Vagina (tissue), 2 donors: ENCODE measurements around the gene TNIP3. TPM values are rescaled to one million over a fixed set of nuclear protein-coding genes. Genes with fewer than 3 reads are reported as not detected.

Source experiments
- DNase-seq, 2 donors: peaks; one replicate each; pipeline ENCODE4 v3.0.0-alpha.2; 2017; ENCODE audit errors: extremely low spot score in 2 of 2
- H3K27ac ChIP-seq: fragments of 200-600 bp; sonication (generic); one replicate; pipeline ENCODE4 v1.5.1; 2019
- H3K27me3 ChIP-seq: fragments of 200-600 bp; sonication (generic); one replicate; pipeline ENCODE4 v1.5.1; 2019
- H3K36me3 ChIP-seq, 2 donors: fragments of 200-600 bp; sonication (generic); one replicate each; pipeline ENCODE4 v1.5.1; 2017 to 2019
- H3K4me1 ChIP-seq: fragments of 200-600 bp; sonication (generic); one replicate; pipeline ENCODE4 v1.5.1; 2019
- H3K4me3 ChIP-seq, 2 donors: fragments of 200-600 bp; sonication (generic); 1 replicate in 1 of 2; 2 replicates in 1 of 2; pipeline ENCODE4 v1.5.1; 2016 to 2019
- H3K9me3 ChIP-seq: fragments of 200-600 bp; sonication (generic); one replicate; pipeline ENCODE4 v1.5.1; 2019
- CTCF ChIP-seq, 3 experiments: fragments of 450-650 bp in 2 of 3; fragments of 200-600 bp in 1 of 3; sonication (generic) in 1 of 3; IDR thresholded peaks; one replicate each; pipeline ENCODE4 v1.5.1; 2017 to 2019; ENCODE audit warnings: antibody characterized with exemption in 3 of 3, mild to moderate bottlenecking in 2 of 3, moderate library complexity in 2 of 3
- POLR2A ChIP-seq, 2 donors: fragments of 450-650 bp; IDR thresholded peaks; one replicate each; pipeline ENCODE4 v1.6.1; 2017; ENCODE audit warnings: antibody characterized with exemption in 2 of 2, mild to moderate bottlenecking in 2 of 2, moderate library complexity in 2 of 2
- POLR2AphosphoS5 ChIP-seq, 2 donors: sonication (generic); formaldehyde crosslinking; IDR thresholded peaks; one replicate each; pipeline ENCODE4 v1.9.0; 2017; ENCODE audit warnings: antibody characterized with exemption in 2 of 2, mild to moderate bottlenecking in 2 of 2, low read depth in 1 of 2; ENCODE audit not compliant: insufficient read depth in 1 of 2
- intact Hi-C: fragments of 100-400 bp; cut with DNase I; formaldehyde crosslinking; loops from one replicate; pipeline ENCODE4 v1.15.1; 2023
- total RNA-seq: library from RNA; depleted of rRNA; stranded (reverse); fragments of >200 nt; gene quantifications from one replicate; pipeline ENCODE4 v1.2.3, GENCODE V29; 2016

The TNIP3 gene
- total RNA-seq, 1 donor from 2014 or later = not detected

GRCh38 chr4:121126449-121127006 is 37.6 kb downstream of the TNIP3 start:
- Histone ChIP-seq H3K27ac (no peak overlapping the region), H3K4me1 (no peaks in the 10 kb centered on the region), H3K4me3 (no peak overlapping the region), H3K36me3 (no peaks in the 10 kb centered on the region), H3K27me3 (no peaks in the 10 kb centered on the region), H3K9me3 (no peaks in the 10 kb centered on the region)
- TF ChIP-seq POLR2AphosphoS5 (IDR thresholded peaks at IDR 0.05; ENCODE audit: insufficient read depth in 1 of 2, low read depth in 1 of 2) = no peak
- TF ChIP-seq CTCF (IDR thresholded peaks at IDR 0.05) = no peak
- no peak for TF ChIP-seq POLR2A (IDR thresholded peaks at IDR 0.05)
- DNase-seq = no peak
- intact Hi-C loops = no loop called here

GRCh38 chr4:121125498-121125885 is 38.6 kb downstream of the TNIP3 start:
- H3K9me3 ChIP-seq = no peaks in the 10 kb centered on the region
- no peak for DNase-seq
- intact Hi-C loops = no loop called here
- H3K27me3 ChIP-seq = no peaks in the 10 kb centered on the region
- no peaks in the 10 kb centered on the region for H3K36me3 ChIP-seq
- H3K4me1 ChIP-seq = no peaks in the 10 kb centered on the region
- no peak overlapping the region for H3K4me3 ChIP-seq
- H3K27ac ChIP-seq = no peak overlapping the region
- no peak for TF ChIP-seq POLR2A (IDR thresholded peaks at IDR 0.05)
- TF ChIP-seq CTCF (IDR thresholded peaks at IDR 0.05) = no peak
- no peak for TF ChIP-seq POLR2AphosphoS5 (IDR thresholded peaks at IDR 0.05; ENCODE audit: insufficient read depth in 1 of 2, low read depth in 1 of 2)

DNA sequence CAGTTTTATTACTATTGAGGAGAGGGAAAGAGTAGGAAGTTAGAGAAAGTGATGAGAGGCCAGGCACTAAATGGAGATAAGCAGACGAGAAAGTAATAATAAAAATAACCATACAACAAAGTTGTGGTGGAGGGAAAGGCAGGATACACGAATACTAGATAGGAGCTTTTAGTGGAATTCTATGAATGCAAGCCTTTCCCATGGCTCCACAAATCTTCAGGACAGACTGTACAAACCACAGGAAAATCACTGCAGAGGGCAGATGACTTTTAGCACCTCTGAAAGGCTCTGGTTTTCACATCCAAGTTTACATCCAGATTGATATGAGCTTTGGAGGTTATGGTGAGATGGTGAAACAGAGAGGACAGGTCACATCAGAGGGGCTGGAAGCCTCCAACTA is 41.5 kb downstream of the TNIP3 start:
- Histone ChIP-seq H3K36me3 (no peaks in the 10 kb centered on the region), H3K9me3 (no peaks in the 10 kb centered on the region), H3K27ac (no peak overlapping the region), H3K27me3 (no peaks in the 10 kb centered on the region), H3K4me1 (no peaks in the 10 kb centered on the region), H3K4me3 (no peak overlapping the region)
- intact Hi-C loops = loop anchor here (5.0 kb wide), 1 partner anchor 1550 kb away; no protein-coding TSS in a partner anchor
- TF ChIP-seq POLR2AphosphoS5 (IDR thresholded peaks at IDR 0.05; ENCODE audit: insufficient read depth in 1 of 2, low read depth in 1 of 2) (no peak), CTCF (IDR thresholded peaks at IDR 0.05) (no peak), POLR2A (IDR thresholded peaks at IDR 0.05) (no peak)
- DNase-seq = no peak

- intact Hi-C loops = loop anchor here (5.0 kb wide), 1 partner anchor 1547 kb away; no protein-coding TSS in a partner anchor
- H3K9me3 ChIP-seq = no peaks in the 10 kb centered on the region
- no peaks in the 10 kb centered on the region for H3K27me3 ChIP-seq
- no peaks in the 10 kb centered on the region for H3K4me1 ChIP-seq
- no peaks in the 10 kb centered on the region for H3K36me3 ChIP-seq
- no peak overlapping the region for H3K4me3 ChIP-seq
- TF ChIP-seq POLR2AphosphoS5 (IDR thresholded peaks at IDR 0.05; ENCODE audit: insufficient read depth in 1 of 2, low read depth in 1 of 2) (no peak), POLR2A (IDR thresholded peaks at IDR 0.05) (no peak), CTCF (IDR thresholded peaks at IDR 0.05) (no peak)
- H3K27ac ChIP-seq = no peak overlapping the region
- no peak for DNase-seq
Measured at GRCh38 chr4:121119715-121120114, 44.4 kb downstream of the TNIP3 start.

DNA sequence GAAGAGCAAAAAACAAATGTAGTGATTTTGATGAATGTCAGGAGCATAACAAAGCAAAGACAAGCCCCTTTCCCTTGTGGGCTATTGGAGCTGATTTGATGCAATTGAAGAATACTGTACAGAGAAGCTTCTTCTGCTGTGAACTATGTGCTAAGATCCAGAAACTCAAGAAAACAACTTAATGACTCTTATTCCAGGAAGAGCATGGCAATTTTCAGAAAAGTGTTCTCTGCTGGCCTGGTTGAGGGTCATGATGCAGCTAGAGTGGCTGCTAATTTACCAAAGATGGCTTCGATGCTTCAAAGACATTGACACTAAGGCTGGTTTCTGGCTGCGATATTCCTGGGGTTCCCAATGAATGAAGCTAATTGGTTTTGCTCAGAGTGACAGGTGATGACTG is 45.8 kb downstream of the TNIP3 start:
- H3K9me3 ChIP-seq = no peaks in the 10 kb centered on the region
- no peaks in the 10 kb centered on the region for H3K27me3 ChIP-seq
- no peak for TF ChIP-seq CTCF (IDR thresholded peaks at IDR 0.05)
- TF ChIP-seq POLR2AphosphoS5 (IDR thresholded peaks at IDR 0.05; ENCODE audit: insufficient read depth in 1 of 2, low read depth in 1 of 2) = no peak
- TF ChIP-seq POLR2A (IDR thresholded peaks at IDR 0.05) = no peak
- no peaks in the 10 kb centered on the region for H3K36me3 ChIP-seq
- no peaks in the 10 kb centered on the region for H3K4me1 ChIP-seq
- intact Hi-C loops = no loop called here
- DNase-seq = no peak
- no peak overlapping the region for H3K27ac ChIP-seq
- no peak overlapping the region for H3K4me3 ChIP-seq
